Hepatic stellate cell (primary cell): ENCODE data around the gene GRIA2.
"Not testable (repeated sequence)": the region's sequence is repeated elsewhere in the genome, so short reads cannot be mapped to it uniquely, and the experiment has no call there.

Experiments
- DNase-seq: peaks from one replicate; pipeline ENCODE4 v3.0.0; 2011; ENCODE audit warnings: low spot score

Gene GRIA2

GRCh38 chr4:157220371-157220881 lies at the start of gene GRIA2:
Gene GRIA2, plus strand, starts transcription at chr4:157220728. Its CDS starts 315 bp downstream, at chr4:157221043.
- DNase-seq, result peak; percentile 64

GRCh38 chr4:157172011-157172410 lies 48.5 kb upstream of the GRIA2 start:
- no peak for DNase-seq

- DNase-seq, result not testable (repeated sequence)
Measured at GRCh38 chr4:157180268-157180667, 40.3 kb upstream of the GRIA2 start.

- no peak for DNase-seq
Measured at GRCh38 chr4:157184300-157184699, 36.2 kb upstream of the GRIA2 start.

- DNase-seq, result no peak
Measured at GRCh38 chr4:157185363-157185762, 35.2 kb upstream of the GRIA2 start.

GRCh38 chr4:157195374-157195773 lies 25.2 kb upstream of the GRIA2 start:
- no peak for DNase-seq

- no peak for DNase-seq
Measured at GRCh38 chr4:157196046-157196445, 24.5 kb upstream of the GRIA2 start.

- no peak for DNase-seq
Measured at GRCh38 chr4:157204634-157205244, 15.8 kb upstream of the GRIA2 start.

- peak; percentile 26 for DNase-seq
Measured at GRCh38 chr4:157217708-157218107, 2.8 kb upstream of the GRIA2 start.

GRCh38 chr4:157219711-157220370 lies 687 bp upstream of the GRIA2 start:
- no peak for DNase-seq

- no peak for DNase-seq
Measured at GRCh38 chr4:157221426-157221894, 932 bp downstream of the GRIA2 start.

GRCh38 chr4:157221895-157222770 lies 1.6 kb downstream of the GRIA2 start:
- peak; percentile 34 for DNase-seq

GRCh38 chr4:157222771-157223160 lies 2.2 kb downstream of the GRIA2 start:
- DNase-seq, result peak; percentile 27

- no peak for DNase-seq
Measured at GRCh38 chr4:157223456-157223855, 2.9 kb downstream of the GRIA2 start.

- no peak for DNase-seq
Measured at GRCh38 chr4:157225096-157225495, 4.6 kb downstream of the GRIA2 start.

- no peak for DNase-seq
Measured at GRCh38 chr4:157226035-157226434, 5.5 kb downstream of the GRIA2 start.

GRCh38 chr4:157226601-157227000 lies 6.1 kb downstream of the GRIA2 start:
- no peak for DNase-seq

GRCh38 chr4:157231525-157231924 lies 11.0 kb downstream of the GRIA2 start:
- no peak for DNase-seq

GRCh38 chr4:157242871-157243270 lies 22.3 kb downstream of the GRIA2 start:
- no peak for DNase-seq

- no peak for DNase-seq
Measured at GRCh38 chr4:157244348-157244747, 23.8 kb downstream of the GRIA2 start.

- DNase-seq, result no peak
Measured at GRCh38 chr4:157245351-157245750, 24.8 kb downstream of the GRIA2 start.

GRCh38 chr4:157246964-157247363 lies 26.4 kb downstream of the GRIA2 start:
- DNase-seq, result no peak

- not testable (repeated sequence) for DNase-seq
Measured at GRCh38 chr4:157258165-157258564, 37.6 kb downstream of the GRIA2 start.
